Superior temporal gyrus (tissue), 1 donor: Measurements from ENCODE around the gene EYA3.

Source experiments
- DNase-seq: peaks from one replicate; pipeline ENCODE4 v3.0.0-alpha.2; 2016; ENCODE audit errors: extremely low spot score

The EYA3 gene

DNA sequence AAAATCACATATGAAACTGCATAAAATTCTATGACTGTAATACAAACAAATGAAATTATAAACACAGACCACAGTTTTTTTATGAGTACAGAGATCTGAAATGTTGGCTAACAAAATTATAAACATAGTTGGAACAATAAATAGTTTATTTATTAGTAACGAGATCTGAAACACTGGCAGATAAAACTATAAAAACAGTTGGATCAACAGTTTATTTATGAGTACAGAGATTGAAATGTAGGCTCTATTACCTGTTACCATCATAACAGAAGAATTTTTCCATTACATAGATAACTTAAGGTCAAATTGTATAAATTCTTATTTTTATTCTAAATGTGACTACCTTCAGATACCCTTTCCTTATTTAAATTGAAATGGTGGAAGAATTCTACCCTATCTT lies 14.5 kb downstream of the EYA3 start:
- no peak for DNase-seq

DNA sequence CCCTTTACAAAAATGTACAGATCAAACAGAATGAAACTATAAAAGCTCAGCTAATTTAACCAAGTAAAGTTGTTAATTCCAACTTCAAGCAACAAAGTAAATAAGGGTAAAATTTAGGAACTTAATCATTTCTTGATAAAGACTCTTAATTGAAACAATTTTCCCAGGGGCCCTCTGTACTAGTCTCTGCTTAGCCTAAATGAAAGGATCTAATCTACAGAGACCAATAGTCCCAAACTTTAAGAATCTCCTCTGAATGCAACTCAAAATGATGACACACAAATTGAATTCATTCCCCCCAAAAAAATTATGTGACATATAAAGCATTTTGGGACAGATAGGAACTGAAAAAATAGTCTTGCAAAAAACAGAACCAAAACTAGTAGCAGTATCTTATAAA lies 16.6 kb downstream of the EYA3 start:
- no peak for DNase-seq

GRCh38 chr1:28070725-28071593 lies 17.5 kb downstream of the EYA3 start:
- DNase-seq: no peak

- no peak for DNase-seq
Observed at GRCh38 chr1:28067523-28068090, 20.8 kb downstream of the EYA3 start.

DNA sequence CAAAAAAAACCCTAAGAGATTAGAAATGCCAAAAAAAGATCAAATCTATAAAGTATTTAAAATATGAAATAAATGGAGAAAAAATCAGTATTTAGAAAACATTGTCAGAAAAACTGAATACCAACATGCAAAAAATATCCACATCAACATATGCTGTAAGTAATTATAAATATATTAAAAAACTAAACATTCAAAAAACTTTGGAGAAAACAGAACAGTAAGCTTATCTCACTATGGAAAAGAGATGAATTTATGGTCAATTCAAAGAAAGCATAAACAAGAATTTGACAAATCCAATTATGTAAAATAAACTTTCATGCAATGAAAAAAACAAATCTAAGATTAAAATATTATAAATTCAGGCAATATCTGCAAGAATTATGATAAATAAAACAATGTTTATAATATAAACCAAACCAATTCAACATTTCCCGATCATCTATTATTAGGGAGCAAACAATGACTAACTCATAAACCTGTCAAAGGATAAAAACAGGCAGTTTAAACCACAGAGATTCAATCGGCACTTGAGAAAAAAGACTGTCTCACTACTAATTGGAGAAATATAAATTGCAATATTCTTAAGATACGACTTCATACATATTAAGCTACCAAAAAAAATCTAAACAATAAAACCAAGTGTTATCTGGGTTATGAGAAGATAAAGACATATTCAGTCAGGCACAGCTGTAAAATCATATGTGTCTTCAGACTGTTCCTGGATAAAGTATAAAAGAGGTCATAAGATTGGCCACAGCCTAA lies 21.8 kb downstream of the EYA3 start:
- DNase-seq: no peak

- no peak for DNase-seq
Observed at GRCh38 chr1:28064064-28064463, 24.3 kb downstream of the EYA3 start.

DNA sequence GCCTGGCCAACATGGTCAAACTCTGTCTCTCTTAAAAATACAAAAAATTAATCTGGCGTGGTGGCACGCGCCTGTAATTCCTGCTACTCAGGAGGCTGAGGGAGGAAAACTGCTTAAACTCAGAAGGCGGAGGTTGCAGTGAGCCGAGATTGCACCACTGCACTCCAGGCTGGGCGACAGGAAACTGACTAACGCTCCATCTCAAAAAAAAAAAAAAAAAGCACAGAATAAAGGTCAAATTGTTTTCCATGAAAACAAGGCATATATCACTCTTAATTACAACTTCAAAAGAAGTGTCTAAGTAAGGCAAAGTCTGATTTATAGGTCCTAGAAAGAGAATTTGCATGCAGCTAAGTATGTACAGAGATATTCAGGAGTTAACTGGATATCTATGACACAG lies 25.6 kb downstream of the EYA3 start:
- DNase-seq: no peak

DNA sequence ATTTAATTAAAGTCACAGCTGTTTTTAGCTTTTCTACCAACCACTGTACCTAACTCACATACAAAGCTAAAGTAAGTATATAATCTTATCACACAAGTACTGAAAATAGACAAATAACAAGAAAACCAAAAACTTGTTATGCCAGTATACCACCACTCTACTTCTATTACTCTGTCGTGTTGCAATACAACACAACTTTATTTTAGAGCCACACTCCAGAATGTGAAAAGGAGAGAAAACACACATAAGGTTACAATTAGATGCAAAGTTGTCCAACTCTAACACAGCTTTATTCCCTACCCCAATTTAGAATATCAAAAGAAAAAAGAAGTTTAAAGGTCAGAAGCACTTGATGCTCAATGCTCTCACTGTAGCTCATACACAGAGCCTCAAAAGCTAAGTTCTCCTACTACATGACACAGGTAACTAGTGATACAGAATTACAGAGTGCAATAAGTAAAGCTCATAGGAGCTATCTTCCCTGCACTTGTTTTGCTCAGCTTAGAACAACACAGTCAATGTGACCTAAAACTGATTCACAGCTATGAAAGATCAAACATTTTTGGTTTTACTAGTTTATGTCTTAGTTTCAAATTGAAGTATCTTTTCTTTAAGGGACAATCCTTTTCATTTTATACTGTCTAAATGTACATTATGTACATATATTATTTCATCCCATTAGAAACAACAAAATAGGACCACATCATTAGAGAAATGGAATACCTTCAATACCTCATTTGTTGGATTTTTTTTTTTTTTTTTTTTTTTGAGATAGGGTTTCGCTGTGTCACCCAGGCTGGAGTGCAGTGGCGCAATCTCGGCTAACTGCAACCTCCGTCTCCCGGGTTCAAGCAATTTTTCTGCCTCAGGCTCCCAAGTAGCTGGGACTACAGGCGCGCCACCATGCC lies 29.2 kb downstream of the EYA3 start:
- DNase-seq: no peak

DNA sequence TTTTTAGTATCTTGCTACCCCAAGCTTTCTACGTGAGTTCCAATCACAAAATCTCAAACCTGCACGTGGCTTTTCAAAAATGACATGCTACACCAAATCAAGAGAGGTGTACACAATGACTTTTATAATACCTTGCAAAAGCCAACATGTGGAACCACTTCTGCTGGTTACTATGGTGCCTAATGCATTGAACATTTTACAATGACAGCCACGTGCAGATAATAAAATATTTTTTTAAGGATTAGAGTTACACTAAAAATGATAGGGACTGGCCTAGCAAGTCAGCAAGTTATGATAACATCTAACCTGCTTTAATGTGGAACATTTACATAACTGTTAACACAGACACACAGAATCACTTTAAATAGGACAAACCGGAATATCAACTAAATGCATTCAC lies 30.2 kb downstream of the EYA3 start:
- DNase-seq: no peak

- DNase-seq: no peak
Observed at GRCh38 chr1:28056129-28056925, 32.1 kb downstream of the EYA3 start.

- DNase-seq: no peak
Observed at GRCh38 chr1:28050776-28051175, 37.6 kb downstream of the EYA3 start.

DNA sequence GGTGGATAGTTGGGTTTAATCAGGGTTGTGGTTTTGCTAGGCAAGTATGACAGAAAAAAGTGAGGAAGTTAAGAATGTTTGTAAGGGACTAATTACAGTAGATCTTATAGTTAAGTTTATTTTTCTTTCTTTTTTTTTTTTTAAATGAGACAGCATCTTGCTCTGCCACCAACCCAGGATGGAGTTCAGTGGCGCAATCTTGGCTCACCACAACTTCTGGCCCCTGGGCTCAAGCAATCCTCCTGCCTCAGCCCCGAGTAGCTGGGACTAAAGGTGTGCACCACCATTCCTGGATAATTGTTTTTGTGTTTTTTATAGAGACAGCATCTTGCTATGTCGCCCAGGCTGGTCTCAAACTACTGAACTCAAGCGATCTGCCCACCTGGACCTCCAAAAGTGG lies 41.7 kb downstream of the EYA3 start:
- DNase-seq: no peak

- no peak for DNase-seq
Observed at GRCh38 chr1:28045777-28046176, 42.6 kb downstream of the EYA3 start.

DNA sequence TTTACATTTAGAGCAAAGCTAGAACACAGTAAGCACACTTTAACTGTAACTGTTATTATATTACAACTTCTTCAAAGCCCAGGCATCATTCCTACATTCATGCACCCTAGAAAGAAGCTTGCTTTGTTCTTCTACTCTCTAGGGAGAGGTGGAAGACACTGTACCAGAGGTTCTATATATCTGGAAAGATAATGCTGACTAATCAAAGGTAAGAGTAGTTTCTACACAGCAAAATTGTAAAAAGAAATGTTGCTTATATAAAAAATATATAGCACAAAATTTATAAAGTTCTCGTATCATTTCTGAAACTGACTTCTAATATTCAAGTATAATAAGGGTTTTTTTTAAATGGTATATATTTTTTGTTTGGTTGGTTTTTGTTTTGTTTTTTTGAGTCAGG lies 44.0 kb downstream of the EYA3 start:
- no peak for DNase-seq

DNA sequence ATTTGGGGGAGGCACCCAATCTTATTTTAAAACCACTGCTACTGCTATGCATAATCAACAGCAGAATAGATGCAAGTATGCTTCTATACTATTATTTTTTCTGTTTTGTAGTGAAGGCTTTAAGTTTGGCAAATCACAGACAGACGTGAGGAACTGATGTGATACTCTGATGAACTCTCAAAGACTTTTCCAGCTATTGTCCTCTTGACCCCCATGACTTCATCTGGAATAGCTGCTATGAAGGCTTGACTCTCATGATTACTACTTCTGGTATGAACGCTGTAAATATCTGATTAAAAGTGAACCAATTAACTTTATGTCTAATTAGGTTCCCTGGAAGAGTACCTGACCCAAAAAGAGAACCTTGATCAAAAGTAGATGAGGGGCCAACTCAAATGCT lies 49.1 kb downstream of the EYA3 start:
- no peak for DNase-seq

- DNase-seq: no peak
Observed at GRCh38 chr1:28037946-28038345, 50.5 kb downstream of the EYA3 start.

GRCh38 chr1:28037206-28037605 lies 51.2 kb downstream of the EYA3 start:
- no peak for DNase-seq

DNA sequence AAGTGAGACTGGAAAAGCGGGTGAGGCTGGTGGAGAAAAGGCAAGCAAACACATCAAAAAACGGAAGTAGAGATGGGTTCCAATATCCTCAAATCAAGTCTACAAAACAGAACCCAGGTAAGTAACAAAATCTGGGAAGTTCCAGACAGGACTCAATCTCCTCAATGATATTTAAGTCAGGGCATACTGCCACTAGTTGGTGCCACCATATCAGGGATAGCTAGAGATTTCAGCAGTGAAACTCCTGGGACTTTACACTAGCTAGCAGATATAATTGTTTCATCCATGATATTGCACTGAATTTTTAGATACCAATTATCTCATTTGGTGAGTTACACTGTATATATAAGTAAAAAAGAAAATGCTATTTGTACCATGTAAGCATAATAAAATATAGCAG lies 52.0 kb downstream of the EYA3 start:
- no peak for DNase-seq

GRCh38 chr1:28035420-28035819 lies 53.0 kb downstream of the EYA3 start:
- DNase-seq: no peak

- no peak for DNase-seq
Observed at GRCh38 chr1:28032281-28032680, 56.1 kb downstream of the EYA3 start.

- DNase-seq: no peak
Observed at GRCh38 chr1:28031173-28031572, 57.2 kb downstream of the EYA3 start.
